Cerebellar nuclear complex (tissue), 1 donor: ENCODE data around the gene MOGAT2.

Experiments used
- DNase-seq, 2 experiments: peaks; one replicate each; lab custom pipeline; 2025; lab: John Stamatoyannopoulos, UW

MOGAT2 gene

GRCh38 chr11:75780888-75781287, 63.2 kb downstream of the MOGAT2 start:
- no peak for DNase-seq

GRCh38 chr11:75781296-75781695, 63.7 kb downstream of the MOGAT2 start:
- no peak for DNase-seq

DNA sequence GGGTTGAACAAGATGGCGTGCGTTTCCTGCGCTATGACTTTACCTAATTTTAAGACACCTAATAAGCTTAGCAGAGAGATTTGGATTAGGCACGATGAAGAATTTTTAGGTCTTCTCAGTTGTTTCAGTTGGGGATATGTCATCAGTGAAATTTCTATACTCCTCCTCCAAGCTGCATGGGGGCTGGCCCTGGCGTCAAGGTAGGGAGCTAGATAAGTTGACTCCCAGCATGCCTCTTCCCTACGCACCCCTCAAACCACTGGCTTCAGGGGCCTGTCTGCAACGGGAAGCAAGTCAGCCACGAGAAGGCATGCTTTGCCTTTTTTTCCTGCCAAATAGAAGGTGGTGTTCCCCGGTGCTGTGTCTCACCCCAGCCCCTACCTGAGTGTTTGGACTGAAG, 64.2 kb downstream of the MOGAT2 start:
- DNase-seq = no peak
